ENCODE data around the gene BCAP29. TPM values are rescaled to one million over a fixed set of nuclear protein-coding genes. Genes with fewer than 3 reads are reported as not detected.

Gene BCAP29
- total RNA-seq, 3 donors from 2014 or later, result 68.8 to 101 (median 78.2) TPM

DNA sequence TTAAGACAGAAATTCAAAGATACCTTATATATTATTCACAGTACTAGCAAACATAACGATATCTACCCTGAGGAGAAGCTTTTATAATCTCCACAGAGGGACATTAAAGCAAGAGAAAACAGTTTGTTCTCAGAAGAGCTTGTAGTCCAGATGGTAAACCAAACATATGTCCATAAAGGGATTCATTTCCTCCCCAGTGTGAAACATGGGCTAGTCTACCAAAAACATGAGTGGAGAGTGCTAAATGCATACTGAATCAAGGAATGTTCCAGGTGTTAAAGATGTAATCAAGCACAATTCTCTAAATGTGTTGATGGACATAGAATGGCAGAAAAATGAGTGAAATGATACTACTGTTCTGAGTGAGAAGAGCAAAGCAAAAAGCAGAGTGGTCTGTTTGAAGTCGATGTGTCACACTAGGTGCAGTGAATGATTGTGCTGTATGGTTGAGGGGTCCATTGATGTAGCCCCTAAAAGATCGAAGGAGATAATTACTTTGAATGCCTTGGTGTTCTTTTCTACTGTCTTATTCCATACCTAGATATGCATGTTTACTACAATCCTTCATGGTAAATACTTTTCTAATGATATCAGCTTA, 25.3 kb downstream of the BCAP29 start:
- Histone ChIP-seq H3K4me1 (no peaks in the 10 kb centered on the region), H3K9me3 (no peaks in the 10 kb centered on the region), H3K4me3 (no peak overlapping the region), H3K27me3 (no peaks in the 10 kb centered on the region), H3K36me3 (no peaks in the 10 kb centered on the region), H3K27ac (no peak overlapping the region)
- no peak for TF ChIP-seq POLR2AphosphoS5 (IDR thresholded peaks at IDR 0.05)
- TF ChIP-seq, protein P1, sequence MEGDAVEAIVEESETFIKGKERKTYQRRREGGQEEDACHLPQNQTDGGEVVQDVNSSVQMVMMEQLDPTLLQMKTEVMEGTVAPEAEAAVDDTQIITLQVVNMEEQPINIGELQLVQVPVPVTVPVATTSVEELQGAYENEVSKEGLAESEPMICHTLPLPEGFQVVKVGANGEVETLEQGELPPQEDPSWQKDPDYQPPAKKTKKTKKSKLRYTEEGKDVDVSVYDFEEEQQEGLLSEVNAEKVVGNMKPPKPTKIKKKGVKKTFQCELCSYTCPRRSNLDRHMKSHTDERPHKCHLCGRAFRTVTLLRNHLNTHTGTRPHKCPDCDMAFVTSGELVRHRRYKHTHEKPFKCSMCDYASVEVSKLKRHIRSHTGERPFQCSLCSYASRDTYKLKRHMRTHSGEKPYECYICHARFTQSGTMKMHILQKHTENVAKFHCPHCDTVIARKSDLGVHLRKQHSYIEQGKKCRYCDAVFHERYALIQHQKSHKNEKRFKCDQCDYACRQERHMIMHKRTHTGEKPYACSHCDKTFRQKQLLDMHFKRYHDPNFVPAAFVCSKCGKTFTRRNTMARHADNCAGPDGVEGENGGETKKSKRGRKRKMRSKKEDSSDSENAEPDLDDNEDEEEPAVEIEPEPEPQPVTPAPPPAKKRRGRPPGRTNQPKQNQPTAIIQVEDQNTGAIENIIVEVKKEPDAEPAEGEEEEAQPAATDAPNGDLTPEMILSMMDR (IDR thresholded peaks at IDR 0.05), result no peak
- TF ChIP-seq POLR2A (IDR thresholded peaks at IDR 0.05), result no peak
- intact Hi-C loops (cut with DNase I; ENCODE audit: low total_unique reads), result no loop called here
- no peak for DNase-seq (ENCODE audit: low spot score in 2 of 2)

GRCh38 chr7:107606303-107606702, 26.3 kb downstream of the BCAP29 start:
- intact Hi-C loops (cut with DNase I; ENCODE audit: low total_unique reads), result no loop called here
- Histone ChIP-seq H3K36me3 (no peaks in the 10 kb centered on the region), H3K4me3 (no peak overlapping the region), H3K4me1 (no peaks in the 10 kb centered on the region), H3K27me3 (no peaks in the 10 kb centered on the region), H3K27ac (no peak overlapping the region), H3K9me3 (no peaks in the 10 kb centered on the region)
- TF ChIP-seq, protein P1 (IDR thresholded peaks at IDR 0.05), result no peak
- TF ChIP-seq POLR2A (IDR thresholded peaks at IDR 0.05) (no peak), POLR2AphosphoS5 (IDR thresholded peaks at IDR 0.05) (no peak)
- no peak for DNase-seq (ENCODE audit: low spot score in 2 of 2)

DNA sequence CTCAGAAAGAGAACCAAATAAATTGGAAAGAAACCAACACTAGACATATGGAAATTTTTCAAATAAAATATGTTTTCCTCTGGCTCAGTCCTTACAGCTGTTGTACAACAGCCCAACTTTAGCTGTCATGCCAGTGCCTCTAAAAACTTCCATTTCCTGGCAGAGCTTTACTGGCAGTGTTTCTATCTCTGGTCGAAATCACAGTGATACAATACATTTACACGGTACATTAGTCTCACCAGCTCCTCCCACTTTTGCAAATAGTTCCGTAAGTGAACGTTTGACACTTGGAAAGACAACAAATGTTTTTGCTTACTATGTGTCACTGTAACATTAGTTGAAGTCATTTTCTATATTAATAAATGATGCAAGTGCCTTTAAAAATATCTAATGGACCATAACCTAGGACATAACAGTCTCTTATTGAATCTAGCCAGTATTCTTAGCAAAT, 29.8 kb downstream of the BCAP29 start:
- intact Hi-C loops (cut with DNase I; ENCODE audit: low total_unique reads), result no loop called here

DNA sequence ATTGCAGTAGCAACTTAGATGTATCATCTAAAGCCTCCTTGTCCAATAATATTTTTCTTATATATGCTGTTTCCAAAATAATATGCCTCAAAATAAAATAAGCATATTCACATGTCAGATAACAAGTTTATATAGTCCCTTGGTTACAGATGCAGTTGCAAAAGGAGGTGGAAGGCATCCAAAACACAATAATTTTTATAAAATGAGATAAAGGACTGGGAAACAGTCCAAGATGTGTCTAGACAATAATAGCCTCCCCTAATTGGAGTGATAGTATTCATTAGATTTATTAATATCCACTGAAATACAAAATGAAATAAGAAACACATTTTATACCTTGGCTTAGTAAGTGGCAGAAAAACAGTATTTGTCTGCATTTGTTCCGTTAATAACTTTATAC, 30.3 kb downstream of the BCAP29 start:
- Histone ChIP-seq H3K36me3 (no peaks in the 10 kb centered on the region), H3K9me3 (no peaks in the 10 kb centered on the region), H3K4me1 (no peaks in the 10 kb centered on the region), H3K27me3 (no peaks in the 10 kb centered on the region), H3K27ac (no peak overlapping the region), H3K4me3 (no peak overlapping the region)
- no peak for DNase-seq (ENCODE audit: low spot score in 2 of 2)
- intact Hi-C loops (cut with DNase I; ENCODE audit: low total_unique reads), result no loop called here
- TF ChIP-seq POLR2AphosphoS5 (IDR thresholded peaks at IDR 0.05) (no peak), POLR2A (IDR thresholded peaks at IDR 0.05) (no peak)
- TF ChIP-seq, protein P1 (IDR thresholded peaks at IDR 0.05), result no peak

More for the DNA sequence above, 29.8 kb downstream of the BCAP29 start:
- no peak for DNase-seq (ENCODE audit: low spot score in 2 of 2)
- H3K4me1 ChIP-seq, result no peaks in the 10 kb centered on the region
- no peak for TF ChIP-seq POLR2A (IDR thresholded peaks at IDR 0.05)
- TF ChIP-seq POLR2AphosphoS5 (IDR thresholded peaks at IDR 0.05), result no peak
- TF ChIP-seq, protein P1 (IDR thresholded peaks at IDR 0.05), result no peak
- H3K4me3 ChIP-seq, result no peak overlapping the region
- H3K27ac ChIP-seq, result no peak overlapping the region
- H3K9me3 ChIP-seq, result no peaks in the 10 kb centered on the region
- H3K36me3 ChIP-seq, result no peaks in the 10 kb centered on the region
- H3K27me3 ChIP-seq, result no peaks in the 10 kb centered on the region

DNA sequence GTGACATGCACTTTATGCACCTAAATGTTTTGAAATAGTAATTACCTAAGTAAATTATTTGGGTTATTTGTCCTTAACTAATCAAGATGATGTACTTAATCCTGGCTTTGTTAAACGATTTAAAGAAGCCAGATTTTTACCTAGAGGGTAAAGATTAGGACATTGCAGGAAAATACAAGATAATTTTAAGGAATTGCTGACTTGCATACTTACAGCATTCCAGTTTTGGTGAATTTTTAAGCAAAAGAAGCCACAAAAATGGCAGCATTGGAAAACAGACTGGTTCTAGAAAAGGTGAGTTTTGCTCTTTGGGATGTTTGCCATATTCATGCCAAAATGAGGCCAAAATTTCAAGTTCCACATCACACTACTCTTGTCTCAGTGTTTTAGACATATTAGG, 33.4 kb downstream of the BCAP29 start:
- Histone ChIP-seq H3K27ac (peak overlapping the region; percentile 42 to 44), H3K4me1 (no peaks in the 10 kb centered on the region), H3K36me3 (no peaks in the 10 kb centered on the region), H3K9me3 (no peaks in the 10 kb centered on the region), H3K4me3 (no peak overlapping the region), H3K27me3 (no peaks in the 10 kb centered on the region)
- no peak for TF ChIP-seq POLR2A (IDR thresholded peaks at IDR 0.05)
- no peak for TF ChIP-seq POLR2AphosphoS5 (IDR thresholded peaks at IDR 0.05)
- TF ChIP-seq, protein P1 (IDR thresholded peaks at IDR 0.05), result no peak
- intact Hi-C loops (cut with DNase I; ENCODE audit: low total_unique reads), result no loop called here
- DNase-seq (ENCODE audit: low spot score in 2 of 2), result no peak

All from breast epithelium (tissue), 4 donors.